HG03460 (cell line): ENCODE results near the gene SBF2.
"Not testable (repeated sequence)": the region's sequence is repeated elsewhere in the genome, so short reads cannot be mapped to it uniquely, and the experiment has no call there.

Source experiments
- ATAC-seq: cut with Tn5 transposase; IDR thresholded peaks from one replicate; pipeline ENCODE4 v1.9.1; 2021; ENCODE audit not compliant: unreplicated experiment

The SBF2 gene

GRCh38 chr11:9962722-9963121, 331.3 kb downstream of the SBF2 start:
- peak; percentile 89 for ATAC-seq

DNA sequence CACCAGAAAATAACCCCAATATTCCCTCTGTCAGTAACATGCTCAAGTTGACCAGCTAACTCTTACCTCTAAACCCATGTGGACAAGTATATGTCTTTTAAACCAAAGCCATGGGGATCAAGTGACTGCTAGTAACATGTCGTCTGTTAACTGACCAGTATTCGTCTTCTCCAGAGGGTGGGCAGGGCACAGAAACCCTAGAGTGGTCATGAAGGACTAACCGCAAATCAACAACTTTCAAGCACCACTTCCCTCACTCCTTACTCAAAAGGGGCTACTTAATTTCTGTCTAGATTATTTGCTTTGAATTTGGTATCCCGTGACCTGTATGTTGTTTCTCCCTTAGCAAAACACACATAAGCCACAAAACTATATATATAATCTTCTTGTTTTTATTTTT, 336.9 kb downstream of the SBF2 start:
- ATAC-seq: no peak

DNA sequence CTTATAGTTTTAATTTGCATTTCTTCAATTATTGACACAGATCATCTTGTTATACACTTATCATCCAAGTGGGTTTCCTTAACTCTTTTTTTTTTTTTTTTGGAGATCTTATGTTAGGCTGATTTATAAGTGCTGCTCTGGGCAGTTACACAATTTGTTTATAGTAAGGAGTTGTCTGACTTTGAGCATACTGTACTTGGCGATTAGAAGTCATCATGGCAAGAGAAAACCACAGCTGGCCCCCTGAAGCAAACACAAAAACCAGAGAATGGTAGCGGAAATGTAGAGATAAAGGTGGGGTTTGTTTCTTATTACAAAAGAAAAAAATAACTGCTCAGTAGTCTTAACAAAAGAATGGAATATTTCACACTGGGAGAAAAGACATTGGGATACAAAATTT, 337.5 kb downstream of the SBF2 start:
- ATAC-seq: no peak

DNA sequence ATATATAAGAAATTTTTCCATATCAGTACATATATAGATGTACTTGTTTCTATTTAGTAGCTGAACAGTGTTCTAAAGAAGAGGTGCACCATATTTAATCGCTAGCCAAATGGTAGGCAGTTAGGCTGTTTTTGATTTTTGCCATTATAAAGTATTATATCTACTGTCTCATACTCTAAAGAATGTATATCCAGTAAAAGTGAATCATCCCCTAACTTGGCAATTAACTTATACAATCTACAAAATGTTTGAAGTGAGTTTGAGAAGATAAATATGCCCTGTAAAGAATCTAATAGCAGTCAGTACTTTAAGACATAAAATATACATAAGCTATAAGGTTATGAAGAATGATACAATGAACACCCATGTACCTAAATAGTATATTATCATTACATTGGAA, 338.6 kb downstream of the SBF2 start:
- ATAC-seq: no peak

- ATAC-seq: no peak
These were observed 339.9 kb downstream of the SBF2 start for GRCh38 chr11:9953994-9954626.

- no peak for ATAC-seq
These were observed 341.4 kb downstream of the SBF2 start for GRCh38 chr11:9952511-9953196.

GRCh38 chr11:9951807-9952206, 342.2 kb downstream of the SBF2 start:
- ATAC-seq: no peak

GRCh38 chr11:9950462-9950861, 343.6 kb downstream of the SBF2 start:
- no peak for ATAC-seq

- ATAC-seq: no peak
These were observed 346.7 kb downstream of the SBF2 start for GRCh38 chr11:9947231-9947864.

DNA sequence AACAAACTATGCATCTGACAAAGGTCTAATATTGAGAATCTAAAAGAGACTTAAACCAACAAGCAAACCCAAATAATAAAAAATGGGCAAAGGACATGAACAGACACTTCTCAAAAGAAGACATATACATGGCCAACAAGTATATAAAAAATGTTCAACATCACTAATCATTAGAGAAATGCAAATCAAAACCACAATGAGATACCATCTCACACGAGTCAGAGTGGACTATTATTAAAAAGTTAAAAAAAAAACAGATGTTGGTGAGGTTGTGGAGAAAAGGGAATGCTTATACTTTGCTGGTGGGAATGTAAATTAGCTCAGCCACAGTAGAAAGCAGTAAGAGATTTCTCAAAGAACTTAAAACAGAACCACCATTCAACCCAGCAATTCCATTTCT, 348.3 kb downstream of the SBF2 start:
- not testable (repeated sequence) for ATAC-seq

GRCh38 chr11:9943386-9944110, 350.5 kb downstream of the SBF2 start:
- no peak for ATAC-seq

DNA sequence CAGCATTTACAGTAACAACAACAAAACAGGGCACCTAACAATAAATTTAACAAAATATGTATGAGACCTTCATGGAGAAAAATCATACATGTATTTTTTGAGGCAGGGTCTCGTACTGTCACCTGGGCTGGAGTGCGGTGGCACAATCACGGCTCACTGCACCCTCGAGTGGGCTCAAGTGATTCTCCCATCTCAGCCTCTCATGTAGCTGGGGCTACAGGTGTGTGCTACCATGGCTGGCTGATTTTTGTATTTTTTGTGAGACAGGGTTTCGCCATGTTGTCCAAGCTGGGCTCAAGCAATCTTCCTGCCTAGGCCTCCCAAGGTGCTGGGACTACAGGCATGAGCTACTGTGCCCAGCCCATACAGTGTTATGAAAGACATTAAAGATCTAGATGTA, 352.0 kb downstream of the SBF2 start:
- ATAC-seq: no peak

GRCh38 chr11:9939150-9939549, 354.9 kb downstream of the SBF2 start:
- ATAC-seq: not testable (repeated sequence)

GRCh38 chr11:9936754-9937153, 357.3 kb downstream of the SBF2 start:
- ATAC-seq: no peak

DNA sequence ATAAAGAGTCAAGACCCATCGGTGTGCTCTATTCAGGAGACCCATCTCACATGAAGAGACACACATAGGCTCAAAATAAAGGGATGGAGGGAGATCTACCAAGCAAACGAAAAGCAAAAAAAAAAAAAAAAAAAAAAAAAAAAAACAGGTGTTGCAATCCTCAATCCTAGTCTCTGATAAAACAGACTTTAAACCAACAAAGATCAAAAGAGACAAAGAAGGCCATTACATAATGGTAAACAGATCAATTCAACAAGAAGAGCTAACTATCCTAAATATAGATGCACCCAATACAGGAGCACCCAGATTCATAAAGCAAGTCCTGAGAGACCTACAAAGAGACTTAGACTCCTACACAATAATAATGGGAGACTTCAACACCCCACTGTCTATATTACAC, 361.2 kb downstream of the SBF2 start:
- ATAC-seq: not testable (repeated sequence)

DNA sequence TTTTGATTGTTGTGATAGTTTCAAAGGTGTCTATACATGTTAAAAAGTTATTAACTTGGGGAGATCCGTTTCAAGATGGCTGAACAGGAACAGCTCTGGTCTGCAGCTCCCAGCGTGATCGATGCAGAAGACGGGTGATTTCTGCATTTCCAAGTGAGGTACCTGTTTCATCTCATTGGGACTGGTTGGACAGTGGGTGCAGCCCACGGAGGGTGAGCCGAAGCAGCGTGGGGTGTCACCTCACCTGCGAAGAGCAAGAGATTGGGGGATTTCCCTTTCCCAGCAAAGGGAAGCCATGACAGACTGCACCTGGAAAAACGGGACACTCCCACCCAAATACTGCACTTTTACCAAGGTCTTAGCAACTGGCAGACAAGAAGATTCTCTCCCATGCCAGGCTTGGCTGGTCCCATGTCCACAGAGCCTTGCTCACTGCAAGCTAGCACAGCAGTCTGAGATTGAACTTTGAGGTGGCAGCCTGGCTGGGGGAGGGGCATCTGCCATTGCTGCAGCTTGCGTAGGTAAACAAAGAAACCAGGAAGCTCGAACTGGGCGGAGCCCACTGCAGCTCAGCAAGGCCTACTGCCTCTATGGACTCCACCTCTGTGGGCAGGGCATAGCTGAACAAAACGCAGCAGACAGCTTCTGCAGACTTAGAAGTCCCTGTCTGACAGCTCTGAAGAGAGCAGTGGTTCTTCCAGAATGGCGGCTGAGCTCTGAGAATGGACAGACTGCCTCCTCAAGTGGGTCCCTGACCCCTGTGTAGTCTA, 363.3 kb downstream of the SBF2 start:
- not testable (repeated sequence) for ATAC-seq

DNA sequence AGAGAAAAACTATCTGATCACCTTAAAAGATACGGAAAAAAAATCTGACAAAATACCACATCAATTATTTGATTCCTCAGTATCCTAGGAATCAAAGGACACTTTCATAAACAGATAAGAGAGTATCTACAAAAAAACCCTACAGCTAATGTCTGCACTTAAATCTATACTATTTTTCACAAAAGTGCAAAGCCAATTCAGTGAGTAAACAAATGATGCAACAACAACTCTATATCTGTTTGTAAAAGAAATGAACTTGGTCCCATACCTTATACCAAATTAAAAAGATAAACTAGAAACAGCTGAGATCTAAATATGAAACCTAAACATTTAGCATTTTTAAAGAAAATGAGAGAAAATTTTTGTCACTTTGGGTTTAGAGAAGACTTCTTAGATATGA, 366.3 kb downstream of the SBF2 start:
- no peak for ATAC-seq

DNA sequence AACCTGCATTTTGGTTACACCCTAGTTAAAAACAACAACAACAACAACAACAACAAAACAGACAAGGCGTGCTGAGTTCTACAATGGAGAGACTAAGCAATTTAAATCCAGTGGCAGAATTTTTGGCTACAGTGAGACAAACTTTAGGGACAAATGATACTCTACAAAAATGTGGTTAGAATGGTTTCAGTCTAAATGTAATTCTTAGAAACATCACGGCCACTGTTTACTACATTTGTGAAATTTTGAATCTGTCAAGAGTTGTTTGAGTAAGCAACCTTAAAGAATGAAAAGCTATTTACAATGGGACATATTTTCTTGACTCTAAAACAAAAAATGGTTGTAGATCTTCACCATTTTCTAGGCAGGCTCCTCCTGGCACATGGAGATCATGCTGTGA, 370.7 kb downstream of the SBF2 start:
- no peak for ATAC-seq

DNA sequence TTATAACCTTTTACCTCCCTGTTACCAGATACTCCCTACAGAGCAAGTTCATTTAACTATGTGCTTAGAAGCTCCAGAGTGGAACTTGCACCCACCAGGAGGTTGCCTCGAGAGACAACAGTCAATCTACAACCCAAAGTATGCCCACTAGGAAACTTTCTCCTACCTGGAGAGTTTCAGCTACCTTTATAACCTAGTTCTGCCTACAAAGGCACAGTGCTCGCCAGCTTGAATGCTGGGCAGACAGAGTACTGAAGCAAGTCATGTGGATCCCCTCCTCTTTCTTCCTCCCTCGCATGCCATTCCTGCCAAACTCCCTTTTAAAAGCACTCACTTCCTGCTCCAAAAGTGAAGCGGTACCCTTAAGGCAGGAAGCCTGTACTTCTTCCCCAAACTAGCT, 371.2 kb downstream of the SBF2 start:
- ATAC-seq: no peak

DNA sequence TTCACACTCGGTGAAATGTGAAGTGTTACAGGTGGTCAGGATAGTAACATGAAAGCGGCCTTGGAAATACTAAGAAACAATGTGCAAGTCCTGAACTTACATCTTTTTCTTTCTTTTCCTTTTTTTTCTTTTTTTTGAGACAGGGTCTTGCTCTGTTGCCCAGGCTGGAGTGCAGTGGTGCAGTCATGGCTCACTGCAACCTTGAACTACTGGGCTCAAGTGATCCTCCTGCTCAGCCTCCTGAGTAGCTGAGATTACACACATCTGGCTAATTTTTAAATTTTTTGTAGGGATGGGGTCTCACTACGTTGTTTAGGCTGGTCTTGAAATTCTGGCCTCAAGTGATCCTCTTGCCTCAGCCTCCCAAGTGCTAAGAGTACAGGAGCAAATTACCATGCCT, 377.5 kb downstream of the SBF2 start:
- ATAC-seq: no peak

DNA sequence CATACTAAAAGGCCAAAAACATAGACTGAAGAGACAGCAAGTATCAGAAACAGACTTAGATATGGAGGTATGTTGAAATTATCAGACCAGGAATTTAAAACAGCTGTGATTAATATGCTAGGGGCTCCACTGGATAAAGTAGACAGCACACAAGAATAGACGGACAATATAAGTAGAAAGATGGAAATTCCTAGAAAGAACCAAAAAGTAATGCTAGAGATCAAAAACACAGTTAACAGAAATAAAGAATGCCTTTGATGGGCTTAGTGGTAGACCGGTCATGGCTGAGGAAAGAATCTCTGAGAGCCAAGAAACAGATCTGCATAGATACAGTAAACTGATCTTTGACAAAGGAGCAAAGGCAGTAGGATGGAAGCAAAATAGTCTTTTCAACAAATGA, 380.0 kb downstream of the SBF2 start:
- no peak for ATAC-seq
